BE2C (cell line): ENCODE data around the gene TANC1.

Source experiments
- DNase-seq: peaks from one replicate; pipeline ENCODE4 v3.0.0-alpha.2; 2020
- H3K27me3 ChIP-seq: fragments of 250-450 bp; sonication (Bioruptor Pico); 2 replicates; pipeline ENCODE4 v1.5.1; 2020; ENCODE audit warnings: mild to moderate bottlenecking
- H3K36me3 ChIP-seq: fragments of 250-450 bp; sonication (Bioruptor Pico); 2 replicates; pipeline ENCODE4 v1.5.1; 2020; ENCODE audit warnings: mild to moderate bottlenecking
- H3K4me1 ChIP-seq: fragments of 250-450 bp; sonication (Bioruptor Pico); 2 replicates; pipeline ENCODE4 v1.5.1; 2020
- H3K4me3 ChIP-seq: 2 replicates; pipeline ENCODE4 v1.5.1; 2011; ENCODE audit warnings: low read depth, low read length
- H3K9me3 ChIP-seq: fragments of 250-450 bp; sonication (Bioruptor Pico); 2 replicates; pipeline ENCODE4 v1.5.1; 2020
- CTCF ChIP-seq: IDR thresholded peaks from 2 replicates; pipeline ENCODE4 v1.5.1; 2012; ENCODE audit warnings: mild to moderate bottlenecking, low read depth, low read length

TANC1 gene

GRCh38 chr2:159051133-159051532 is 82.7 kb downstream of the TANC1 start:
- no peak for DNase-seq
- H3K27me3 ChIP-seq: no peaks in the 10 kb centered on the region
- no peaks in the 10 kb centered on the region for H3K9me3 ChIP-seq
- peaks cover 11% of the 10 kb centered on the region for H3K4me1 ChIP-seq
- H3K36me3 ChIP-seq: no peaks in the 10 kb centered on the region
- no peak overlapping the region for H3K4me3 ChIP-seq
- no peak for TF ChIP-seq CTCF

DNA sequence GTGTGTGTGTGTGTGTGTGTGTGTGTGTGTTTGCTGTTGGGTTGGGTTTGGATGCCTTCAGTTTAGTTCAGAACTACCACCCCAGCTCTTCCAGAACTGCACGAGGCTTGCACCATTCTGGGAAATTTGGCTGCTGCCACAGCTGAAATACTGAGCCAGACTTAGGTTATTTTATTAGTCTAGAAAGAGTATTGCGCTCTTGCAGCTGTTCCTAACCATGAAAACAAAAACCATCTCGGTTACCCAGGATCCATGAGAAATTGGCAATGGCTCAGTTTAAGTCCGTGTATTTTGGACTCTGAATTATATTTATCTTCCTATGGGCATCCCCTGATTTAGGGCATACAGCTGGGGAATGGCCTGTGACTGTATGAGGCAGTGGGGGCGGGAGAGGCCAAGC is 83.2 kb downstream of the TANC1 start:
- Histone ChIP-seq H3K9me3 (no peaks in the 10 kb centered on the region), H3K4me1 (peaks cover 11% of the 10 kb centered on the region), H3K4me3 (peak overlapping the region; percentile 19; the same call in 1 of the 2 replicates), H3K27me3 (no peaks in the 10 kb centered on the region), H3K36me3 (no peaks in the 10 kb centered on the region)
- DNase-seq: no peak
- no peak for TF ChIP-seq CTCF

- Histone ChIP-seq H3K27me3 (no peaks in the 10 kb centered on the region), H3K4me3 (no peak overlapping the region), H3K4me1 (peaks cover 11% of the 10 kb centered on the region), H3K9me3 (no peaks in the 10 kb centered on the region), H3K36me3 (no peaks in the 10 kb centered on the region)
- DNase-seq: peak; percentile 28
- no peak for TF ChIP-seq CTCF
These were observed 83.7 kb downstream of the TANC1 start for GRCh38 chr2:159052157-159052601.

DNA sequence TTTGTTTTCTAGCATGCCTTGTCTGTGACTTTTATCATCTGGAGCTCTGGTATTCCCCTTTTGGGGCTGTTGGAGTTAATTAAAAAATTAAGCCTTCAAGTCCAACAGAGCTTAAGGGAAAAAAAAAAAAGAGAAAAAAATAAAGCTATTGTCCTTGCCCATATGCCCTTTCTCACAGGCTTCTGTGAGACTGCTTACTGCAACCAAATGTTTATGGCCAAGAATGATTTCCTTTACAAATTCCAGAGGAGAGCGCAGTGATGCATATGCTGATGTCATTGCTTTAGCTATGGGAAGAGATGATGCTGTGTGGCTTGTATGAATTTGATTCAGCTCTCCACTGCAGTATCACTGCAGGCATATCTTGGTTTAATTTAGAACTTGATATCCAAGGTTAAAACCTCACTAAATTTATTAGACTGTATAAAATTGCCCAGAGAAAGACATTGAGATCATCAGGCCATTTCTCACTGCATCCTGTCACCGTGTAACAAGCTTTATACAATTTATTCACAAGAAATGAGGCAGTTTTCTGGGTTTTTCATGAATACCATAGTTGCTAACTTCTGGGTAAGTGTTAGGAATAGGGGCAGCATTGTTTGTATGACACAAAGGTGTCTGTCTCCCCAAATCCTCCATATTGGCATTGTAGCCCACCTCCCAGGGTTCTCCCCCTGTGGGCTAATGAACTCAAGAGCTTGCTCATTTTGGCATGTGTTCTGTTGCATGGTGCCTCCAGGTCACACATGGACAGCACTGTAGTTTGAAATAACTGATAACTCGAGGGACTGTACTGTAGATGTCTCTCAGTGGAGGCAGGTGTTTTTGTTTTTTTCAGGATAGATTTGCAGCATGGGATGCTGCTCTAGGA is 85.0 kb downstream of the TANC1 start:
- peak; percentile 8 for DNase-seq
- TF ChIP-seq CTCF: no peak
- H3K36me3 ChIP-seq: no peaks in the 10 kb centered on the region
- H3K4me1 ChIP-seq: peaks cover 11% of the 10 kb centered on the region
- H3K9me3 ChIP-seq: no peaks in the 10 kb centered on the region
- no peak overlapping the region for H3K4me3 ChIP-seq
- H3K27me3 ChIP-seq: no peaks in the 10 kb centered on the region

- no peak overlapping the region for H3K4me3 ChIP-seq
- peaks cover 11% of the 10 kb centered on the region for H3K4me1 ChIP-seq
- TF ChIP-seq CTCF: no peak
- H3K27me3 ChIP-seq: no peaks in the 10 kb centered on the region
- DNase-seq: peak; percentile 15
- no peaks in the 10 kb centered on the region for H3K36me3 ChIP-seq
- no peaks in the 10 kb centered on the region for H3K9me3 ChIP-seq
These were observed 85.5 kb downstream of the TANC1 start for GRCh38 chr2:159054032-159054334.

- no peak overlapping the region for H3K4me3 ChIP-seq
- H3K36me3 ChIP-seq: no peaks in the 10 kb centered on the region
- H3K9me3 ChIP-seq: no peaks in the 10 kb centered on the region
- H3K27me3 ChIP-seq: no peaks in the 10 kb centered on the region
- peaks cover 11% of the 10 kb centered on the region for H3K4me1 ChIP-seq
- no peak for TF ChIP-seq CTCF
- DNase-seq: no peak
These were observed 86.5 kb downstream of the TANC1 start for GRCh38 chr2:159054985-159055384.
